Measurements from ENCODE around the gene AP1G1. TPM values are rescaled to one million over a fixed set of nuclear protein-coding genes. Genes with fewer than 3 reads are reported as not detected.

Gene AP1G1
- total RNA-seq, 4 donors from 2014 or later = 104 to 270 (median 121) TPM

GRCh38 chr16:71845639-71846430 lies 37.2 kb upstream of the AP1G1 start, which contains the start of gene ATXN1L:
TSS of gene ATXN1L (plus strand) at chr16:71845976. CDS start at chr16:71849741, 3,765 bp downstream.
- peak within 1 kb of the TSS; percentile 80 to 92 (median 90) for H3K4me3 ChIP-seq
- H3K4me1 ChIP-seq = peaks cover 0 to 19% (median 8%) of the 10 kb centered on the region in 4 donors
- TF ChIP-seq POLR2A (IDR thresholded peaks at IDR 0.05) = peak; percentile 90
- TF ChIP-seq EP300 (IDR thresholded peaks at IDR 0.05; ENCODE audit: low read depth) = peak; percentile 31
- TF ChIP-seq CTCF (IDR thresholded peaks at IDR 0.05) = peak in 2 of 5 experiments; percentile 11 to 33
- TF ChIP-seq POLR2AphosphoS5 (IDR thresholded peaks at IDR 0.05) = peak; percentile 89 to 97 (median 97)
- no peaks in the 10 kb centered on the region for H3K9me3 ChIP-seq
- H3K27me3 ChIP-seq = no peaks in the 10 kb centered on the region
- peak within 1 kb of the TSS; percentile 84 to 92 (median 88) for H3K27ac ChIP-seq
- in situ Hi-C loops (cut with MboI; ENCODE audit: low pct_ligation_motif_present in 1 of 4, low pct_unique_long_range_greater_than_20kb in 1 of 4, low sequenced_read_pairs in 3 of 4) = no loop called here
- H3K36me3 ChIP-seq = peaks cover 0 to 17% (median 6%) of the 10 kb centered on the region in 4 donors
- 0 to 1% methylated on average over 2 to 35 of the region's 62 CpGs for WGBS, 2 donors (ENCODE audit: low coverage in 1 of 2)
- peak; percentile 95 for DNase-seq
- intact Hi-C loops (cut with DNase I; ENCODE audit: low total_unique reads) = no loop called here

- Histone ChIP-seq H3K4me3 (no peak overlapping the region), H3K4me1 (peaks cover 0 to 19% (median 8%) of the 10 kb centered on the region in 4 donors), H3K36me3 (peaks cover 0 to 3% (median 0%) of the 10 kb centered on the region in 4 donors), H3K27ac (peak overlapping the region in 1 of 4 donors; percentile 26), H3K9me3 (no peaks in the 10 kb centered on the region), H3K27me3 (no peaks in the 10 kb centered on the region)
- DNase-seq = no peak
- no peak for TF ChIP-seq CTCF (IDR thresholded peaks at IDR 0.05)
- no peak for TF ChIP-seq POLR2AphosphoS5 (IDR thresholded peaks at IDR 0.05)
- no peak for TF ChIP-seq POLR2A (IDR thresholded peaks at IDR 0.05)
- intact Hi-C loops (cut with DNase I; ENCODE audit: low total_unique reads) (no loop called here), in situ Hi-C loops (cut with MboI; ENCODE audit: low pct_ligation_motif_present in 1 of 4, low pct_unique_long_range_greater_than_20kb in 1 of 4, low sequenced_read_pairs in 3 of 4) (no loop called here)
- 52 to 55% methylated on average over 2 of the region's 2 CpGs for WGBS, 2 donors (ENCODE audit: low coverage in 1 of 2)
These were observed 34.9 kb upstream of the AP1G1 start for GRCh38 chr16:71843572-71843971.

GRCh38 chr16:71840052-71840451 lies 31.4 kb upstream of the AP1G1 start:
- no peaks in the 10 kb centered on the region for H3K27me3 ChIP-seq
- no peak overlapping the region for H3K4me3 ChIP-seq
- WGBS, 2 donors (ENCODE audit: low coverage in 1 of 2) = 77 to 80% methylated on average over 4 to 7 of the region's 7 CpGs
- TF ChIP-seq EP300 (IDR thresholded peaks at IDR 0.05; ENCODE audit: low read depth) (no peak), CTCF (IDR thresholded peaks at IDR 0.05) (no peak), POLR2AphosphoS5 (IDR thresholded peaks at IDR 0.05) (no peak), POLR2A (IDR thresholded peaks at IDR 0.05) (no peak)
- H3K9me3 ChIP-seq = no peaks in the 10 kb centered on the region
- DNase-seq = no peak
- no peaks in the 10 kb centered on the region for H3K36me3 ChIP-seq
- in situ Hi-C loops (cut with MboI; ENCODE audit: low pct_ligation_motif_present in 1 of 4, low pct_unique_long_range_greater_than_20kb in 1 of 4, low sequenced_read_pairs in 3 of 4) = no loop called here
- H3K4me1 ChIP-seq = peaks cover 0 to 2% (median 0%) of the 10 kb centered on the region in 4 donors
- no peak overlapping the region for H3K27ac ChIP-seq
- intact Hi-C loops (cut with DNase I; ENCODE audit: low total_unique reads) = no loop called here

GRCh38 chr16:71837150-71837549 lies 28.5 kb upstream of the AP1G1 start:
- Histone ChIP-seq H3K27me3 (no peaks in the 10 kb centered on the region), H3K4me3 (no peak overlapping the region), H3K36me3 (no peaks in the 10 kb centered on the region), H3K27ac (no peak overlapping the region), H3K4me1 (no peaks in the 10 kb centered on the region), H3K9me3 (no peaks in the 10 kb centered on the region)
- no peak for DNase-seq
- TF ChIP-seq CTCF (IDR thresholded peaks at IDR 0.05) = no peak
- TF ChIP-seq EP300 (IDR thresholded peaks at IDR 0.05; ENCODE audit: low read depth) = no peak
- TF ChIP-seq POLR2AphosphoS5 (IDR thresholded peaks at IDR 0.05) = no peak
- TF ChIP-seq POLR2A (IDR thresholded peaks at IDR 0.05) = no peak
- 92 to 95% methylated on average over 3 of the region's 3 CpGs for WGBS, 2 donors (ENCODE audit: low coverage in 1 of 2)
- in situ Hi-C loops (cut with MboI; ENCODE audit: low pct_ligation_motif_present in 1 of 4, low pct_unique_long_range_greater_than_20kb in 1 of 4, low sequenced_read_pairs in 3 of 4) (no loop called here), intact Hi-C loops (cut with DNase I; ENCODE audit: low total_unique reads) (no loop called here)
